ENCODE measurements around the gene CABLES2. TPM values are rescaled to one million over a fixed set of nuclear protein-coding genes. Genes with fewer than 3 reads are reported as not detected.
A peak's percentile ranks its signal among the peaks of the same experiment; 100 is the strongest.

Gene CABLES2
- total RNA-seq, 4 donors from 2014 or later = 7.2 to 33.8 (median 11.1) TPM

DNA sequence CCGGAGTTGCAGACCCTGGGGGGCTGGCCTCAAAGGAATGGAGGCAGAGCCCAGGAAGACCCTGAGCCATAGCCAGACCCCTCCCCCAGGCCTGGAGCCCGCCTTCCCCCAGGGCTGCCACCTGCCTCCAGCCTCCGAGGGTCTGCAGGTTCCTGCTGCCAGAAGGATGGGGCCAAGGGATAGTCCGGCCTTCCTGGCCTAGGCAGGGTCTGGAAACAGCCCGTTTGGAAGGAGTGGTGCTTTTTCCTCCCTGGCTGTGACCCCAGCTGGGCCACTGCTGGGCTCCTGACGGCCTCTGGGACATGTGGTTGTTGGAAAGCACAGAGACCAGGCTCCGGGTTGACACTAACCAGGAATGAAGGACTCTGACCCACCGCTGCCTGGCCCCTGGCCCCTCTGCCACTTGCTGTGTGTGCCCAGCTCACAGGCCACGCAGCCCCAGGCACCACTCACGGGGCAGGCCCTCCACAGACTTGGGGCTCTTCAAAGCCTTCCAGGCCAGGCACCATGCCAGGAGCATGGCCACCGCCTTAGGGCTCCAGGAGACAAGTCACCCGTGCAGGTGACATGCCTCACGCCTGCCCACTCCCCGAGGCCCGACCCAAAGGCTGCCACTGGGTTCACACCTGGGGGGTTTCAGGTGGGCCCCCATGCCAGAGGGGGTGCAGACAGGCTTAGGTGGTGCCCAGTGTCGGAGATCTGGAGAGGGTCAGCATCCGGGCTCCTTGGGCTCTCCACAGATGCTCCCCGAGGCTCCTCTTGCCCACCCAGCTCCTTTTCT lies 36.1 kb downstream of the CABLES2 start:
- Histone ChIP-seq H3K4me3 (no peak overlapping the region), H3K9me3 (no peaks in the 10 kb centered on the region), H3K36me3 (no peaks in the 10 kb centered on the region), H3K4me1 (peaks cover 3 to 52% (median 28%) of the 10 kb centered on the region in 4 donors), H3K27ac (peak overlapping the region in 3 of 4 donors; percentile 31 to 78 (median 60)), H3K27me3 (peaks cover 0 to 15% of the 10 kb centered on the region in 2 donors)
- TF ChIP-seq, protein P1, sequence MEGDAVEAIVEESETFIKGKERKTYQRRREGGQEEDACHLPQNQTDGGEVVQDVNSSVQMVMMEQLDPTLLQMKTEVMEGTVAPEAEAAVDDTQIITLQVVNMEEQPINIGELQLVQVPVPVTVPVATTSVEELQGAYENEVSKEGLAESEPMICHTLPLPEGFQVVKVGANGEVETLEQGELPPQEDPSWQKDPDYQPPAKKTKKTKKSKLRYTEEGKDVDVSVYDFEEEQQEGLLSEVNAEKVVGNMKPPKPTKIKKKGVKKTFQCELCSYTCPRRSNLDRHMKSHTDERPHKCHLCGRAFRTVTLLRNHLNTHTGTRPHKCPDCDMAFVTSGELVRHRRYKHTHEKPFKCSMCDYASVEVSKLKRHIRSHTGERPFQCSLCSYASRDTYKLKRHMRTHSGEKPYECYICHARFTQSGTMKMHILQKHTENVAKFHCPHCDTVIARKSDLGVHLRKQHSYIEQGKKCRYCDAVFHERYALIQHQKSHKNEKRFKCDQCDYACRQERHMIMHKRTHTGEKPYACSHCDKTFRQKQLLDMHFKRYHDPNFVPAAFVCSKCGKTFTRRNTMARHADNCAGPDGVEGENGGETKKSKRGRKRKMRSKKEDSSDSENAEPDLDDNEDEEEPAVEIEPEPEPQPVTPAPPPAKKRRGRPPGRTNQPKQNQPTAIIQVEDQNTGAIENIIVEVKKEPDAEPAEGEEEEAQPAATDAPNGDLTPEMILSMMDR (IDR thresholded peaks at IDR 0.05) = no peak
- no peak for TF ChIP-seq POLR2A (IDR thresholded peaks at IDR 0.05)
- DNase-seq = no peak

DNA sequence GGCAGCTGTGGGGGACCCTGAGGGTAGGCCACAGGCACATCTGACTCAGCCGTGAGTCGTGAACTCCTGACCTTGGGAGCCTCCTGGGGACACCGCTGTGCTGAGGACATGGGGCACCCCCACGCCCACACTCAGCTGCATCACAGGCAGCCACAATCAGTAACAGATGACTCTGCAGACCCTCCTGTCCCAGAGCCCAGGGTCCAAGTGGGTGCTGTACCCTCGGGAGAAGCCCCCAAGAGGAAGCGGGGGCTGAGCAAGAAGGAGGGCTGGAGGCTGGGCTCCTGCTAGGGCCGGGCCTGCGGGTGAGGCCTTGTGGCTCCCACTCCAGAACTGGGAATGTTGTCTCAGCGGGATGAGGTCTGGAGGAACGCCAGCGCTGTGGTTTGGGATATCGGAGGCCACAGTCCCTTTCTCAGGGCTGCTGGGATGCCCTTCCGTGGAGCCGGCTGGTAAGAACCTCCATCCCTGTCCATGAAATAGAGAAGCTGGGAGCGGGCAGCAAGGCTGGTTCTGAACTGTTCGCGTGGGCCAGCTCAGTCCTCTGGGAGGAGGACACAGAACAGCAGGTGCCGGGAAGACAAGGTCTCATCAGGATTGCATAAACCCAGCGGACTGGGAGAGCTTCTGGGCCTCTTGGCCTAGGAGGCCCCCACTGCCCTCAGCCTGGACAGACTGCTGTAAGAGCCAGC lies 36.8 kb downstream of the CABLES2 start:
- no peaks in the 10 kb centered on the region for H3K36me3 ChIP-seq
- peak overlapping the region in 3 of 4 donors; percentile 31 to 78 (median 60) for H3K27ac ChIP-seq
- peaks cover 0 to 15% of the 10 kb centered on the region in 2 donors for H3K27me3 ChIP-seq
- no peak overlapping the region for H3K4me3 ChIP-seq
- no peak for DNase-seq
- H3K9me3 ChIP-seq = no peaks in the 10 kb centered on the region
- peaks cover 3 to 56% (median 32%) of the 10 kb centered on the region in 4 donors for H3K4me1 ChIP-seq
- no peak for TF ChIP-seq POLR2A (IDR thresholded peaks at IDR 0.05)
- TF ChIP-seq, protein P1 (IDR thresholded peaks at IDR 0.05) = no peak

DNA sequence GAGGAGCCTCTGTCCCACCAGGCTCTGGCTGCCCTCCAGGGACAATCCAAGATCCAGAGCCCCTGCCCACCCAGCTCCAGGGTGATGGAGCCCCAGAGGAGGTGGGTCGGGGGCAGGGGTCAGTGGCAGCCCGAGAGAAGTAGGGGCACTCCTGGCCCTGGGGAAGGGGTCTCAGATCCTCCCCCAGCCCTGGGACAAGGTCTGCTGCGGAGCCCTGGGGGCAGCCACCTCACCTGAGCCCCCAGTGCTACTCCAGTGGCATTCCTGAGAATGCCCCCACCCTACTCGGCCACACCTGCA lies 37.3 kb downstream of the CABLES2 start:
- no peak for DNase-seq
- H3K27ac ChIP-seq = peak overlapping the region in 3 of 4 donors; percentile 31 to 78 (median 60)
- TF ChIP-seq, protein P1 (IDR thresholded peaks at IDR 0.05) = no peak
- TF ChIP-seq POLR2A (IDR thresholded peaks at IDR 0.05) = no peak
- no peaks in the 10 kb centered on the region for H3K9me3 ChIP-seq
- peaks cover 3 to 51% (median 32%) of the 10 kb centered on the region in 4 donors for H3K4me1 ChIP-seq
- no peaks in the 10 kb centered on the region for H3K36me3 ChIP-seq
- no peak overlapping the region for H3K4me3 ChIP-seq
- peaks cover 0 to 15% of the 10 kb centered on the region in 2 donors for H3K27me3 ChIP-seq

DNA sequence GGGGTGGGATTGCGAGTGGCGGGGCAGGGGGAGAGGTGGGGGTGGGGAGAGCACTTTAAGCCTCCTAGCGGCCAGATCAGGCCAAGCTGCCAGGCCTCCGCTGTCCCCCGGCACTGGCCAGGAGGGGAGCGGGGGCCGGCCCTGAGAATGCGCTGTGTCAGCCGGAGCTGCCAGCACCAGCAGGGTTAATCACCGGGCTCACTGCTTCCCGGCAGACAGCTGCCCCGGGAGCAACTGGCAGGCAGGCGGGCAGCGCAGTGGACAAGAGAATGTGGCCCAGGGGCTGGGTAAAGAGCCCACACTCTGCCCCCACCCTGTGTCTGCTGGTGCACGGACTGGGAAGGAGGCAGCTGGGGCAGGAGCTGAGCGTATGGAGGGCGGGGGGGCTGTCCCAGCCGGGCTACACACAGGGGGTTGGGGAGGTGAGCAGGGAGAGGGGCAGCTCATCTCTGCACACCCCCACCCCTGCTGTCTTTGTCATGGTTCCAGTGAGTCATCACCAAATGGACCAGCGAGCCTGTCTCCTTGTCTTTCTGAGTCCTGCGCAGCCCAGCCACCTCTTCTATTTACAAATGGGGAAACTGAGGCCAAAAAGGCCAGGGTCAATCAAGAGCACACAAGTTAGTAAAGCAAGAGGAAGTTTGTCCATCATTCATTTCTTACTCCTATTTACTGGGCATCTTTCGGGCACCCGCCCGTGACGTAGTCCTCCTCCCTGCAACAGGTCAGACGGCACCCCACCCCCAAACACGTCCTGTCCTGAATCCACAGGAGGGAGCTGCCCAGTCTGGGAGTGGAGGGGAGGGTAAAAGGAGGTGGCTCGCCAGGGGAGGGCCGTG lies 37.9 kb downstream of the CABLES2 start:
- Histone ChIP-seq H3K4me3 (peak overlapping the region in 3 of 4 donors; percentile 68 to 87 (median 78)), H3K9me3 (no peaks in the 10 kb centered on the region), H3K27ac (peak overlapping the region in 3 of 4 donors; percentile 60 to 80 (median 78)), H3K4me1 (peaks cover 3 to 51% (median 32%) of the 10 kb centered on the region in 4 donors), H3K36me3 (no peaks in the 10 kb centered on the region), H3K27me3 (peaks cover 0 to 15% of the 10 kb centered on the region in 2 donors)
- no peak for TF ChIP-seq POLR2A (IDR thresholded peaks at IDR 0.05)
- TF ChIP-seq, protein P1 (IDR thresholded peaks at IDR 0.05) = peak in 2 of 6 experiments; percentile 7 to 21
- no peak for DNase-seq

DNA sequence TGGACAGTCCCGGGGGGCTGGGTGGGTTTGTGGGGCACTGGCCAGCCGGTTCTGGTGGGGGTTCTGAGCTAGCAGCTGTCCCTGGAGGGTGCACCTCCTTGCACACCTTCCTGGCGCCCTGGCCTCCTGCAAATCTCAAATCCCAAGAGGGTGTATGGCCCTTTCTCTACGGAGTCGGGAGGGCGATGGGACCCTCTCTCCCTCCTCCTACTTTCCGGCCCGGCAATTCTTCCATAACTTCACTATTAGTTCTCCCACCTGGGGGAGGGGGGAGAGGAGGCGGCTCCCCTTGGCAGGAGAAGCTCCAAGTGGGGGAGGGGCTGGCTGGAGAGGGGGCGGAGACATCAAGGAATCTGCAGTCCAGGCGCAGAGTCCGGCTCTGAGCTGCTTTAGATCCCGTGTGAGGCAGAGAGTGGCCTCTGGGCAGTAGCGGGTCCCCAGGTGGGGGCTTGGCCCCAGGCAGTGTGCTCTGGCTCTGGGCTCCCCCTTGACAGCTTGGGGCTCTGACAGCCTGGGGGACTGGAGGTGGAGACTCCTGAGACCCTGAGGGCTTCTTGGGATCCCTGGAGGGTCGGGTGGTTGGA lies 38.6 kb downstream of the CABLES2 start:
- Histone ChIP-seq H3K9me3 (no peaks in the 10 kb centered on the region), H3K4me3 (peak overlapping the region in 3 of 4 donors; percentile 68 to 87 (median 78)), H3K36me3 (no peaks in the 10 kb centered on the region), H3K27me3 (peaks cover 0 to 15% of the 10 kb centered on the region in 2 donors), H3K27ac (peak overlapping the region in 3 of 4 donors; percentile 74 to 80 (median 78)), H3K4me1 (peaks cover 3 to 57% (median 32%) of the 10 kb centered on the region in 4 donors)
- TF ChIP-seq, protein P1 (IDR thresholded peaks at IDR 0.05) = no peak
- no peak for TF ChIP-seq POLR2A (IDR thresholded peaks at IDR 0.05)
- no peak for DNase-seq
